GM18907 (cell line): ENCODE data around the gene TFDP2.
"Not testable (repeated sequence)": the region's sequence is repeated elsewhere in the genome, so short reads cannot be mapped to it uniquely, and the experiment has no call there.

ENCODE experiments used
- ATAC-seq: cut with Tn5 transposase; IDR thresholded peaks from one replicate; pipeline ENCODE4 v1.9.1; 2021; ENCODE audit warnings: mild to moderate bottlenecking, moderate library complexity; ENCODE audit not compliant: unreplicated experiment

TFDP2 gene

DNA sequence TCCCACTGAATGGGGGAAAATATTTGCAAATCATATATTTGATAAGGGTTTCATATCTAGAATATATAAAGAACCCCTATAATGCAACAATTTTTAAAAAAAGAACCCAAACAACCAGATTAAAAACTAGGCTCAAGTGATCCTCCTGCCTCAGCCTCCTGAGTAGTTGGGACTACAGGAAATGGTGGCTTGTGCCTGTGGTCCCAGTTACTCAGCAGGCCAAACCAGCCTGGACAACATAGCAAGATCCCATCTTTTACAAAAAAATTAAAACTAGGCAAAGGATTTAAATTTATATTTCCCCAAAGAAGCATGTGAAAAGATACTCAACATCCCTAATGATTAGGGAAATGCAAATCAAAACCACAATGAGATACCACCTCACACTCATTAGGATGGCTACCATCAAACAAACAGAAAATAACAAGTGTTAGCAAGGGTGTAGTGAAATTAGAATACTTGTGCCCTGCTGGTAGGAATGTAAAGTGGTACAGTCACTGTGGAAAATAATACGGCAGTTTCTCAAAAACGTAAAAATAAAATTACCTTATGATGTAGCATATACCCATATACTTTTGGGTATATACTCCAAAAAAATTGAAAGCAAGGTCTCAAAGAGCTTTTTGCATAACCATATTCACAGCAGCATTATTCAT, 19.7 kb downstream of the TFDP2 start:
- no peak for ATAC-seq

DNA sequence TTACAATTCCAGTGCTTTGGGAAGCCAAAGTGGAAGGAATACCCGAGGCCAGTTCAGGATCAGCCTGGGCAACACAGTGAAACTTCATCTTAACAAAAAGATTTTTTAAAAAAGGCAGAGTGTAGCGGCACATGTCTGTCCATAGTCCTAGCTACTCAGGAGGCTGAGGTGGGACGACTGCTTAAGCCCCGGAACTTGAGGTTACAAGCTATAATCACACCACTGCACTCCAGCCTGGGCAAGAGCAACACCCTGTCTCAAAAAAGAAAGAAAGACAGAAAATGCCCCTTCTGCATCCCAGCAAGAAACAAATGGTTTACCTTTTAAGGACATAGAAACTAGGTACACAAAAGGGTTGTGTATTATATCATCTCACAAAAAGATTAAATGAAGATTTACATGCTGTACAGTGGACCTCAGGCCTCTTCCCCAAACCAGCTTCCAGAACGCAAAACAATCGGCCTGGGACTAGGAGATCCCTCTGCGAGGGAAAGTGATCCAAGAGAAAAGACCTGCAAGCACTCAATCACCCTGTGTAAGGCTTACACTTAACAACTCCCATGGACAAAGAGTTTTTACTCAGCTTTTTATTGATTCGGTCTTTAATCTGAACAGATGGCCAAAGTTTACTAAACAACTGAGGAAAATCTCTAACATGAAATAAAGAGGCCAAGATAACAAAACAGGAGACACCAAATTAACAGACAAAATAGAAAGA, 21.2 kb downstream of the TFDP2 start:
- no peak for ATAC-seq

DNA sequence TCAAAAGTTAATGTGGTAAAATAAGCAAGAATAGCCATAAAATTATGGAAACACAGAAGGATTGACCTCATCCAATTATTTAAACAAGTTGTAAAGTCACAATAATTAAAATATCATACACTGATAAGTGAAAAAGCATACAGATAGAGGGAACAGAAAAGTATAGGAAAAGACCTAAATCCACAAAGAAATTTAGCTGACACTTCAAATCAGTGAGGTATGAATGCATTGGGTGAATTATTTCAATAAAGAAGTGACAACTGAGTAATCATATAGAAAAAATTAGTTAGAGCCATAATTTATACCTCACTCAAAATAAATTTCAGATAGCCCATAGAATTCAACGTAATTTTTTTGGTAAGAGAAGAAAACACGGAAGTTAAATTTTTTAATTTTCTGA, 25.1 kb downstream of the TFDP2 start:
- ATAC-seq = no peak

GRCh38 chr3:142120707-142121106, 28.6 kb downstream of the TFDP2 start:
- ATAC-seq = no peak

GRCh38 chr3:142118911-142119310, 30.4 kb downstream of the TFDP2 start:
- ATAC-seq = no peak

DNA sequence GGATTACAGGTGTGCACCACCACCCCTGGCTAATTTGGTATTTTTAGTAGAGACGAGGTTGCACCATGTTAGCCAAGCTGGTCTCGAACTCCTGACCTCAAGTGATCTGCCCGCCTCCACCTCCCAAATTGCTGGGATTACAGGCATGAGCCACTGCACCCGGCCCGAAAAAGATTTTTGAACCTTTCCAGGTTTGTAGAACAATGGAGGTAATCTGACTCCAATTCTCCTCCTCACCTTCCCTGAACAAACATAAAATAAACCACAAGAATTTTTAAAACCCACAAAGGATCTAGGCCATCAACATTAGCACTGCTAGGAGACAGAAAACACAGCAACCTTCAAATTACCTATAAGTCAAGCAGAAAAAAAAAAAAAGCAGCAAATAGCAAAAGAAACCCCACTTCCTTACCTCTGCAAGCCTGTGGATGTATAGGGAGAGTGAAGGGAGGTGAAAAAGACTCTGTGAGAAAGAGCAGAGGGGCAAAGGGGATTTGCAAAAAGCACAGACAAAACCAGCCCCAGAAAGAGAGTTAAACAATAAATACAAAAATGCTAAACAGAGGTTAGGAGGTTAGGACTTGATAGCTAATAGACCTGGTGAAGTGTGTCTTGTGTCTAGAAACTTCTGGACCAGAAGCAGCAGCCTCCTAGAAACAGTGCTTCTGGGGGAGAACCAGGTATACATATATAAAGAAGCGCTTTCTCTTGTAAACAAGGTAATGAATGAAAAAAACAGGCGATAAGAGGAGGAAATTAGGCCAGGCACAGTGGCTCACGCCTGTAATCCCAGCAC, 32.1 kb downstream of the TFDP2 start:
- no peak for ATAC-seq

DNA sequence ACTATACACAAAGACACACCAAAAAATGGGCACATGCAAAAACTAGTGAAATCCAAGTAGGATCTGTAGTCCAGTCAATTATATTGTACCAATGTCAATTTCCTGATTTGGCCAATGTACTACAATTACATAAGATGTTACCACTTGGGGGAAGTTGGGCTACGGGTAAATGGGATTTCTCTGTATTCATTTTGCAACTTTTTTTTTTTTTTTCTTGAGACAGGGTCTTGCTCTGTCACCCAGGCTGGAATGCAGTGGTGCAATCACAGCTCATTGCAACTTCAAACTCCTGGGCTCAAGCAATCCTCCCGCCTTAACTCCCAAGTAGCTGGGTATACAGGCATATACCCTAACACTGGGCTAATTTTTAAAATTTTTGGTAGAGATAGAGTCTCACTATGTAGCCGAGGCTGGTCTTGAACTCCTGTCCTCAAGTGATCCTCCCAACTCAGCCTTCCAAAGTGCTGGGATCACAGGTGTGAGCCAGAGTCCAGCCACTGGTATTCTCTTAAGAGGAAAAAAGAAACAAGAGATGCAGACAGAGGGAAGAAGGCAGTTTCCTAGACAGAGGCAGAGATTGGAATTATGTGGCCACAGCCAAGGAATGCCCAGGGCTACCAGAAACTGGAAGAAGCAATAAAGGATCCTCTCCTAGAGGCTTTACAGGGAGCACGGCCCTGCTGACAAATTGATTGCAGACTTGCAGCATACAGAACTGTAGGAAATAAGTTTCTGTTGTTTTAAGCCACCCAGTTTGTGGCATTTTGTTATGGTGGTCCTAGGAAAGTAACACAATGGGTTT, 33.3 kb downstream of the TFDP2 start:
- no peak for ATAC-seq

DNA sequence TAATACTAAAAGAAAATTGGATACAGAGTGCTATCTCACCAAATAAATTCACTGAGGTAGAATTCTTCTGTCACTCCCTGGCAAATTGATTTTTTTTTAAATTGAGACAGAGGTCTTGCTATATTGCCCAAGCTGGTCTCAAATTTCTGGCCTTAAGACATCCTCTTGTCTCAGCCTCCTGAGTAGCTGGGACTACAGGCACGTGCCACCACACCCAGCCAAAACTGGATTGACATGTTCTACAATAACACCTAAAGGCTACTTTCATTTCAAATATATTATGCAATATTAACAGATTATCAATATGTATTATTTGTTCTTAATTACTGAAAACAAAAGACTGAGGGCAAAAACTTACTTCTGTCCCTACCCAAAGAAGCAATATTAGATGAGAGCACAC, 36.7 kb downstream of the TFDP2 start:
- no peak for ATAC-seq

GRCh38 chr3:142106548-142106947, 42.8 kb downstream of the TFDP2 start:
- ATAC-seq = no peak

GRCh38 chr3:142105991-142106390, 43.4 kb downstream of the TFDP2 start:
- ATAC-seq = no peak

GRCh38 chr3:142104763-142105162, 44.6 kb downstream of the TFDP2 start:
- no peak for ATAC-seq

DNA sequence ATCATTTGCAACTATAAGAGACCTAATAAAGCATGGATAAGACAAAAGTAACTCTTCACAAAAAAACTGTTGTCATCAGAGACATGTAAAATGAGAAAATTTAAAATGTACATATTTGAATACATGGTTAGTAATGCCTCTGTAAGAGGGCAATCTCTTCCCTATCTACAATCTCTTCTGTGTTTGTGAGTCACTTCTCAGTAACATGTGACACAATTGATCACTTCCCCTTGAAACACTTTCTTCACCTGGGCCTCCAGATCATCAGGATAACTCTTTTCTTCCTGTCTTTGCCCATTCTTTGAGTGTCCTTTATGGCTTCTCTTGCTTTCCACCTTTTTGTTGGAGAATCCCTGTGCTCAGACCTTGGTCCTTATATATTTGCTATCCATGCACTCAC, 50.4 kb downstream of the TFDP2 start:
- ATAC-seq = no peak

- ATAC-seq = no peak
Observed at GRCh38 chr3:142097099-142097843, 52.1 kb downstream of the TFDP2 start.

GRCh38 chr3:142095841-142096240, 53.5 kb downstream of the TFDP2 start:
- no peak for ATAC-seq

DNA sequence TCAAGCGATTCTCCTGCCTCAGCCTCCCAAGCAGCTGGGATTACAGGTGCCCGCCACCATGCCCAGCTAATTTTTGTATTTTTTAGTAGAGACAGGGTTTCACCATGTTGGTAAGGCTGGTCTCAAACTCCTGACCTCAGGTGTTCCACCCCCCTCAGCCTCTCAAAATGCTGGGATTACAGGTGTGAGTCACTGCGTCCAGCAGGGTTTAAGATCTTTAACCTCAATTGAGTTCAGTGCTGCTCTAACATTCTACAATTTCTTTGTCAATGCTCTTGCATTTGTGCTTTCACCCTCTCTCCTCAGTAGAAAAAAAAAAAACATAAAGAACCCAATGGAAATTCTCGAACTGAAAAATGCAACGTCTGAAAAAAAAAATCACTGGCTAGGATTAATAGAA, 60.4 kb downstream of the TFDP2 start:
- not testable (repeated sequence) for ATAC-seq

GRCh38 chr3:142088522-142088921, 60.8 kb downstream of the TFDP2 start:
- no peak for ATAC-seq

DNA sequence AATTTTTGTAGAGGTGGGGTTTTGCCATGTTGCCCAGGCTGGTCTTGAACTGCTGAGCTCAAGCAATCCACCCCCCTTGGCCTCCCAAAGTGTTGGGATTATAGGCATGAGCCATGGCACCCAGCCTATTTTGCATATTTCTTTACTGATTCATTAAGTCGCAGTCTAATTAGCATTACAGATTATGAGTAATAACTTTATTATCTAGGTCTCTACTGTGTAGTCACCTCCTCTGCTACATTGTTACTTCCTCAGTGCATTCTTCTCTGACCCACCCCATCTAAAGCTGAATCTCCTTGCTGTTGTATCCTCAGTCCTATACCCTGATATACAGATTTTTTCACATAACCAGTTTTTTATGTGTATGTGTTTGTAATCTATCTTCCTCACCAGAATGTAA, 61.7 kb downstream of the TFDP2 start:
- ATAC-seq = no peak

DNA sequence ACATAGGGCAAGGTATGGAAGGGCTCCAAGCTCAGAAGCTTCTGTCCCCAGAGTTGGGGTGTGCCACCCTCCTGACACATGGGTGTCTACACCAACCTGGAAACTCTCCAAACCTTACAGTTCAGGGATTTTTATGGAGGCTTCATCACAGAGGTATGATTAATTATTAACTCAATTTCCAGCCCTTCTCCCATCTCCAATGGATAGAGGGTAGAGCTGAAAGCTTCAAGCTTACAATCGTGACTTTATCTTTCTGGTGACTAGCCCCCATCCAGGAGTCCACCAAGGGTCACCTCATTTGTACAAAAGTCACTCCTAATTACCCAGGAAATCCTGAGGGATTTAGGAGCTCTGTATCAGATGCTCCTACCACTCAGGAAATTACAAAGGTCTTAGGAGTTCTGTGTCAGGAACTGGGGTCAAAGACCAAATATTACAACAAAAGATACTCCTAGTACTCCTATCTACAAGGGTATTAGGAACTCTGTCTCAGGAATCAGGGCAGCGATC, 62.7 kb downstream of the TFDP2 start:
- no peak for ATAC-seq

DNA sequence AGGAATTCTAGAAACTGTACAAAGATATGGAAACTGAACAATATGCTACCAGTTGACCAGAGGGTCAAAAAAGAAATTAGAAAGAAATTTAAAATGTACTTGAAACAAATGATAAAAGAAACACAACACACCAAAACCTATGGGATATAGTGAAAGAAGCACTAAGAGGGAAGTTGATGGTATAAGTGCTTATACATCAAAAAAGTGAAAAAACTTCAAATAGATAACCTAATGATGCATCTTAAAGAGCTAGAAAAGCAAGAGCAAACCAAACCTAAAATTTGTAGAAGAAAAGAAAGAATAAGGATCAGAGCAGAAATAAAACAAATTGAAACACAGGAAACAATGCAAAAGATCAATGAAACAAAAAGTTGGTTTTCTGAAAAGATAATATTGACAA, 68.2 kb downstream of the TFDP2 start:
- ATAC-seq = no peak

DNA sequence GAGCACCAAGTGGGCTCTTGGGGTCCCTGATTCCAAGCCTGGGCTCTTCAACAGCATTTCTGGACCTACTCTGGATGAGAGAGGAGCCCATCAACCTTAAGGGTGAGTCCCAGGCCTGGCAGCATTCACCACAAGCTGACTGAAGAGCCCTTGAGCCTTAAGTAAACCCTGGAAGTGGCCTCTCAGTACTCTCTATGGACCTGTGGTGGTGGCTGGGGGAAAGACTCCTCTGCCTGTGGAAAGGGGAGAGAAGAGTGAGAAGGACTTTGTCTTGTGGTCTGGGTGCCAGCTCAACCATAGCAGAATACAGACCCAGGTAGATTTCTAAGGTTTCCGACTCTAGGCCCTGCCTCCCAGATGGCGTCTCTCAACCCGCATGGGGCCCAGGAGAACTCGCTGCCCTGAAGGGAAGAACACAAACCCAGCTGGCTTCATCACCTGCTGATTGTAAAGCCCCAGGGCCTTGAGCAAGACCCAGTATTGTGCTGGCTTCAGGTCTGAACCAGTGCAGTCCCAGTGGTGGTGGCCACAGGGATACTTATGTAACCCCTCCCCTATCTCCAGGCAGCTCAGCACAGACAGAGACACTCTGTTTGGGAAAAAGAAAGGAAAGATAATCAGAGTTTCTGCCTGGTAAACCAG, 71.4 kb downstream of the TFDP2 start:
- no peak for ATAC-seq
